Dendritic cell treated with granulocyte-macrophage colony-stimulating factor and Interleukin-4, amounts not matched to agents 40 ng/mL and 50 ng/mL, for 4 days (primary cell): ENCODE data around the gene HDHD3.
A peak's percentile ranks its signal among the peaks of the same experiment; 100 is the strongest.
"Not testable (repeated sequence)": the region's sequence is repeated elsewhere in the genome, so short reads cannot be mapped to it uniquely, and the experiment has no call there.

ENCODE experiments used
- H3K27ac Mint-ChIP-seq: one replicate; pipeline ENCODE4 v1.8.0; 2022; ENCODE audit warnings: mild to moderate bottlenecking, mixed read lengths
- H3K27me3 Mint-ChIP-seq: one replicate; pipeline ENCODE4 v1.8.0; 2022; ENCODE audit warnings: mild to moderate bottlenecking, mixed read lengths
- H3K36me3 Mint-ChIP-seq: one replicate; pipeline ENCODE4 v1.8.0; 2022; ENCODE audit warnings: low read depth, mixed read lengths
- H3K4me1 Mint-ChIP-seq: one replicate; pipeline ENCODE4 v1.8.0; 2022; ENCODE audit warnings: low read depth, mixed read lengths
- H3K4me3 Mint-ChIP-seq: one replicate; pipeline ENCODE4 v1.8.0; 2022; ENCODE audit warnings: mild to moderate bottlenecking, moderate library complexity, mixed read lengths
- H3K9me3 Mint-ChIP-seq: one replicate; pipeline ENCODE4 v1.8.0; 2022; ENCODE audit warnings: mixed read lengths
- intact Hi-C: fragments of 100-400 bp; cut with micrococcal nuclease; formaldehyde crosslinking; loops from one replicate; pipeline ENCODE4 v1.15.0; 2022

The HDHD3 gene

DNA sequence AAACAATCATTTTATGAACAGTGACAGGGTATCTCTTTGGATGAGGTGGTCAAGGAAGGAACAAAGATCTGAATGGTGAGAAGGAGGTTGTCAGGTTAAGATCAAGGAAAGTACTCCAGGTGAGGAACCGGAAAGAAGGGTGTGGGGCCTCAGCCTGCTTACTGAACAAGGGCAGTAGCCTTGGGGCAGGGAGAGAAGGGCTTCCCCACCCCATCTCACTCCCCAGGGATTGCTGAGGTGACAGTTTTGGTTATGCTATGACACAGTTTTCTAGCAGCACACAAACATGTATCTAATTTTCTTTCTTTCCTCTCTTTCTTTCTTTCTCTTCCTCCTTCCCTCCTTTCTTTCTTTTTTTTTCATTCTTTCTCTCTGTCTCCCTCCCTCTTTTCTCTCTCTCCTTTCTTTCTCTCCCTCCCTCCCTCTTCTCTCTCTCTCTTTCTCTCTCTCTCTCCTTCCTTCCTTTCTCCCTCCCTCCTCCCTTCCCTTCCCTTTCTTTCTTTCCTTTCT is 4.1 kb upstream of the HDHD3 start:
- Mint-ChIP-seq H3K27ac (peak overlapping the region; percentile 42), H3K4me1 (peaks cover 18% of the 10 kb centered on the region), H3K9me3 (no peaks in the 10 kb centered on the region), H3K27me3 (peaks cover 2% of the 10 kb centered on the region), H3K36me3 (no peaks in the 10 kb centered on the region), H3K4me3 (no peak overlapping the region)
- intact Hi-C loops: no loop called here

DNA sequence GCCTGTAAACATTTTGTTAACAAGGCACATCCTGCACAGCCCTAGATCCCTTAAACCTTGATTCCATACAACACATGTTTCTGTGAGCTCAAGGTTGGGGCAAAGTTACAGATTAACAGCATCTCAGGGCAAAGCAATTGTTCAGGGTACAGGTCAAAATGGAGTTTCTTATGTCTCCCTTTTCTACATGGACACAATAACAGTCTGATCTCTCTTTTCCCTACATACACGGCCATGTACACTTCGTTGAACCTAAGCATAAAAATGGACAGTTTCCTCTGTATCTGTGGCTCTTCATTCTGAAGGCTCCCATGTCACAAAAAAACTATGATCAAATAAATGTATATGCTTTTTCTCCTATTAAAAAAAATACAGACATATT is 3.0 kb upstream of the HDHD3 start:
- H3K36me3 Mint-ChIP-seq, H3K4me3 Mint-ChIP-seq, intact Hi-C loops, H3K27me3 Mint-ChIP-seq, H3K9me3 Mint-ChIP-seq, H3K27ac Mint-ChIP-seq: not testable (repeated sequence)
- peaks cover 25% of the 10 kb centered on the region for H3K4me1 Mint-ChIP-seq

DNA sequence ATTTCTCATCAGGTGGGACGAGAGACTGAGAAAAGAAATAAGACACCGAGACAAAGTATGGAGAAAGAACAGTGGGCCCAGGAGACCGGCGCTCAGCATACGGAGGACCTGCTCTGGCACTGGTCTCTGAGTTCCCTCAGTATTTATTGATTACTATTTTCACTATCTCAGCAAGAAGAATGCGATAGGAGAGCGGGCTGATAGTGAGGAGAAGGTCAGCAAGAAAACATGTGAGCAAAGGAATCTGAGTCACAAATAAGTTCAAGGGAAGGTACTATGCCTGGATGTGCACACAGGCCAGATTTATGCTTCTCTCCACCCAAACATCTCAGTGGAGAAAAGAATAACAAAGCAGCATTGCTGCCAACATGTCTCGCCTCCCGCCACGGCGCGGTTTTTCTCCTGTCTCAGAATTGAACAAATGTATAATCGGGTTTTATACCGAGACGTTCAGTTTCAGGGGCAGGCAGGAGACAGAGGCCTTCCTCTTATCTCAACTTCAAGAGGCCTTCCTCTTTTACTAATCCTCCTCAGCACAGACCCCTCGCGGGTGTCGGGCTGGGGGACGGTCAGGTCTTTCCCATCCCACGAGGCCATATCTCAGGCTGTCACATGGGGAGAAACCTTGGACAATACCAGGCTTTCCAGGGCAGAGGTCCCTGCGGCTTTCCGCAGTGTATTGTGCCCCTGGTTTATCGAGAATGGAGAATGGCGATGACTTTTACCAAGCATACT is 2.5 kb upstream of the HDHD3 start:
- peaks cover 21% of the 10 kb centered on the region for H3K4me1 Mint-ChIP-seq
- intact Hi-C loops, H3K27me3 Mint-ChIP-seq, H3K36me3 Mint-ChIP-seq, H3K4me3 Mint-ChIP-seq, H3K9me3 Mint-ChIP-seq: not testable (repeated sequence)
- peak overlapping the region; percentile 10 for H3K27ac Mint-ChIP-seq

DNA sequence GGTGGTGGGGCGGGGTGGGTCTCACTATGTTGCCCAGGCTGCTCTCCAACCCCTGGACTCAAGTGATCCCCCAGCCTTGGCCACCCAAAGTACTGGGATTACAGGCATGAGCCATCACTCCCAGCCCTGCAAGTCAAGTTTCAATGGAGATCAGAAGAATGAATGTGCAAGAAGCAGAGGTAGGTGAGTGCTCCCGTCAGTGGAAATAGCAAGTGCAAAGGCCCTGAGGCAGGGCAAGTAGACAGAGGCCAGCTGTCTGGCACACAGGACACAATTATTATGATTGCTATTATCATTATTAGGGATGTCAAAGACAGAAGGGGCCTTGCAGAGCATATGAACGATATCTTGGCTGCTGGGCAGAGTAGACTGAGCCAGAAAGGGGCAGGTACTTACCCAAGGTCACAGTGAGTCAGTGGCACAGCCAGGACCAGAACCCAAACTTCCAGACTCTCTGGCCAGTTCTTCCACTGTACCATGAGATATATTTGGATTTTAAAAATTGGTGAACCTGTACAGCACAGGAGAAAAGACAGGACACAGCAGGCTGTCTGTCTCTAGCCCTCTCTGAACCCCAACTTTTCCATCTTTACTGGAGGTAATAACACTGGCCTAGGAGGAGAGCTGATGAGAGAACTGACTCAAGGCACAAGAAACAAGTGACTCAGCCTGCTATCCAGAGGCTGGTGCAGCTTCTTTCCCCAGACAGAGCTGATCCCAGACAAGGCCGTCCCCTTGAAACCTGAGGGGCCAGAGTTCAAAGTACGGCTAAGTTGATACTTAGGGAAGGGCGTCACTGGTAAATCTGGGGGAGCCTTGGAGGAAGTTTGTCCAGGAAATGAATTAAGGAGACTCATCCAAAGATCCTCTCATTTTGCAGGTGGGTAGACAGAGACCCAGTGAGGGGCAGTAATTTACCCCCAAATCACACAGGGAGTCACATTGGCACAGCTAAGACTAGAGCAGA is 1.4 kb downstream of the HDHD3 start:
- Mint-ChIP-seq H3K9me3 (no peaks in the 10 kb centered on the region), H3K4me1 (peaks cover 15% of the 10 kb centered on the region), H3K27ac (no peak overlapping the region), H3K27me3 (no peaks in the 10 kb centered on the region), H3K36me3 (peaks cover 12% of the 10 kb centered on the region), H3K4me3 (peak overlapping the region; percentile 85)
- intact Hi-C loops: no loop called here

DNA sequence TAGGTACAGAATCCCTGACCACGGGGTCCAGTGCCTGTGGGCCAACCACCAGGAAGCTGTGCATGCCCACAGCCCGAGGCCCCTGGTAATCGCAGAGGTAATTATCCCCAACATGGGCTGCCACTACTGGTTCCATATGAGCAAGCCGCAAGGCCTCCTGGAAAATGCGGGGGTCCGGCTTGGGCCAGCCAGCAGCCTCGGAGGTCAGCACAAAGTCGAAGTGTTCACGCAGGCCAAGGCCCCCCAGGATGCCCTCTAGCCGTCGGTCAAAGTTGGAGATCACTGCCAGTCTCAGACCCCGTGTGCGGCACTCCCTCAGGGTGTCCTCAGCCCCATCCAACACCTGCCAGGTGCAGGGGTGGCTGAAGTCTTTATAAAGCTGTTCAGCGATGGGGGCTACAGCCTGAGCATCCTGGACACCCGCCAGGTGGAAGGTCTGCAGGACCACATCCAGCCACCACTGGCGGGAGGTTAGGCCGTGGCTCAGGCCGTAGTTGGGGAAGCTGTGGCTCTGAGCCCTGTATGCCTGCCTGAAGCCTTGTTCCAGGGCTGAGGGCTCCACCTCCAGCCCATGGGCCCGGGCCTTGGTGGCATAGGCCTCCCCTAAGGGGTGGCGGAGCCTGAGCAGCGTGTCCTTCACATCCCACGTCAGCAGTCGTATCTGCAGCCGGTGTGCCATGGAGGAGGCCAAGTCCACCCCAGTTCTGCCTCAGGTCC is 3.0 kb downstream of the HDHD3 start:
- no peaks in the 10 kb centered on the region for H3K27me3 Mint-ChIP-seq
- H3K27ac Mint-ChIP-seq: no peak overlapping the region
- H3K4me3 Mint-ChIP-seq: no peak overlapping the region
- peaks cover 12% of the 10 kb centered on the region for H3K36me3 Mint-ChIP-seq
- H3K4me1 Mint-ChIP-seq: peaks cover 15% of the 10 kb centered on the region
- H3K9me3 Mint-ChIP-seq: no peaks in the 10 kb centered on the region
- intact Hi-C loops: no loop called here

DNA sequence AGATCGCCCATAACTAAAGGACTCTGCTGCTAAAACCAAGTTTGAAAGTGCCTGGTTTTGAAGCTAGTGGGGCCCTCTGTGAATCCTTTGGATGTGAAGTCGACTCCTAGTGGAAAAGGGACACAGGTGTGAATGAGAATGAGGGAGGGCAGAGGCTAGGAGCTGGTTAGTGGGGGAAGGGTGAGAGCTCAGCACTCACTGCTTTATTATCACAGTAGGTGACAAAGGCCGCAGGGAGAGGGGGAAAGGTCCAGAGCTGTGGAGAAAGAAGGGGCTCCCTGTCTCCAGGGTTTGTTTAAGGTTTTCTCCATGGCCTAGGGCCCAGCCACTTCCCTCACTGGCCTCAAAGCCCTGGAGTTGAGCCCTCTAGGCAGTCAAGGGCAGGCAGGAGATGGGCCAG is 3.5 kb downstream of the HDHD3 start:
- Mint-ChIP-seq H3K9me3 (no peaks in the 10 kb centered on the region), H3K27ac (no peak overlapping the region), H3K4me1 (peaks cover 15% of the 10 kb centered on the region), H3K36me3 (peaks cover 12% of the 10 kb centered on the region), H3K27me3 (no peaks in the 10 kb centered on the region), H3K4me3 (no peak overlapping the region)
- intact Hi-C loops: no loop called here

DNA sequence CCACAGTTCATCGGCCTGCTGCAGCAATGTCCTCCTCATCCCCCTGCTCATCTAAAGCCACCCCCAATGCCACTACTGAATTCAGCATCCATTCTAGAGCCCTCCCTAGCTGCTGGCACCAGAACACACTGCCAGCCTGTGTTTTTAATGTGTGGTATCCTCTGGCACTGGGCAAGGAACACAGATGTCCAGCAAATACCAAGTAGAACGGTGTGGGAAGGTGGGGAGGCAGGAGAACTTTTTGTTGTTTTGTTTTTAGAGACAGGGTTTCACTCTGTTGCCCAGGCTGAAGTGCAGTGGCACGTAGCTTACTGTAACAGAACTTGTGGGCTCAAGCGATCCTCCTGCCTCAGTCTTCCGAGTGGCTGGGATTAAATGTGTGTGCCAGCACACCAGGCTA is 4.7 kb downstream of the HDHD3 start:
- intact Hi-C loops: no loop called here
- Mint-ChIP-seq H3K4me1 (peaks cover 15% of the 10 kb centered on the region), H3K27me3 (no peaks in the 10 kb centered on the region), H3K36me3 (peaks cover 12% of the 10 kb centered on the region), H3K27ac (no peak overlapping the region), H3K4me3 (no peak overlapping the region), H3K9me3 (no peaks in the 10 kb centered on the region)

DNA sequence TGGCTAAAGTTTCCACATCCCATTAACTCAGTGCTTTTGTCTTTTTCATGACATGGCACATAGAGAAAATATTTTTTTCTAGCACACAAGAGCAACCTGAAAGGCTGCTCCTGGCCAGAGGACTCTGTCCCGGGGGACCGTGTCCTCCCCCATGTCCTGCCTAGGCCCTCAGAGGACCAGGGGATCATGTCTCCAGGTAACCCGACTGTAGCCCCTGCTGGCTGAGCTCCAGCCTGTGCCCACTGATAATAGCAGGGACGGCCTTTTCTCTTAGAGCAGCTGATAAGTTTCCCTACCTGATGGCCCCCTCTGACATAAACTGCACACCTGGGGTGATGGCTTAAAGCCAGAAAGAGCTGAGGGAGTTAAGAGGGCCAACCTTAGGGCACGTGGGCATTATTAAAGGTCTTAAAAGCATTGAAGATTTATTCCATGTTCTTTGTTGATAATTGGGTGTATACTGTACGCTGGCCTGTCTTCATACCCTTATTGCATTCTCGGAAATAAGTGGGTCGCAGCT is 5.9 kb downstream of the HDHD3 start:
- Mint-ChIP-seq H3K36me3 (peaks cover 12% of the 10 kb centered on the region), H3K9me3 (no peaks in the 10 kb centered on the region), H3K27me3 (no peaks in the 10 kb centered on the region), H3K4me3 (no peak overlapping the region), H3K27ac (no peak overlapping the region), H3K4me1 (peaks cover 19% of the 10 kb centered on the region)
- intact Hi-C loops: no loop called here

DNA sequence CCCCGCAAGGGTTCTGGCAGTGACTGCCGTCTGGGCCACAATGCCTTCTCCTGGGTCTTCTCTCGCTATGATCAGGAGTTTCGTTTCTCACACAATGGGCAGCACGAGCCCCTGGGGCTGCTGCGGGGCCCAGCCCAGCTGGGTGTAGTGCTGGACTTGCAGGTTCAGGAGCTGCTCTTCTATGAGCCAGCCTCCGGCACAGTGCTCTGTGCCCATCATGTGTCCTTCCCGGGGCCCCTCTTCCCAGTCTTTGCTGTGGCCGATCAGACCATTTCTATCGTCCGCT is 7.0 kb downstream of the HDHD3 start:
- peaks cover 18% of the 10 kb centered on the region for H3K4me1 Mint-ChIP-seq
- no peaks in the 10 kb centered on the region for H3K27me3 Mint-ChIP-seq
- H3K27ac Mint-ChIP-seq: no peak overlapping the region
- H3K4me3 Mint-ChIP-seq: no peak overlapping the region
- peaks cover 12% of the 10 kb centered on the region for H3K36me3 Mint-ChIP-seq
- intact Hi-C loops: no loop called here
- no peaks in the 10 kb centered on the region for H3K9me3 Mint-ChIP-seq

DNA sequence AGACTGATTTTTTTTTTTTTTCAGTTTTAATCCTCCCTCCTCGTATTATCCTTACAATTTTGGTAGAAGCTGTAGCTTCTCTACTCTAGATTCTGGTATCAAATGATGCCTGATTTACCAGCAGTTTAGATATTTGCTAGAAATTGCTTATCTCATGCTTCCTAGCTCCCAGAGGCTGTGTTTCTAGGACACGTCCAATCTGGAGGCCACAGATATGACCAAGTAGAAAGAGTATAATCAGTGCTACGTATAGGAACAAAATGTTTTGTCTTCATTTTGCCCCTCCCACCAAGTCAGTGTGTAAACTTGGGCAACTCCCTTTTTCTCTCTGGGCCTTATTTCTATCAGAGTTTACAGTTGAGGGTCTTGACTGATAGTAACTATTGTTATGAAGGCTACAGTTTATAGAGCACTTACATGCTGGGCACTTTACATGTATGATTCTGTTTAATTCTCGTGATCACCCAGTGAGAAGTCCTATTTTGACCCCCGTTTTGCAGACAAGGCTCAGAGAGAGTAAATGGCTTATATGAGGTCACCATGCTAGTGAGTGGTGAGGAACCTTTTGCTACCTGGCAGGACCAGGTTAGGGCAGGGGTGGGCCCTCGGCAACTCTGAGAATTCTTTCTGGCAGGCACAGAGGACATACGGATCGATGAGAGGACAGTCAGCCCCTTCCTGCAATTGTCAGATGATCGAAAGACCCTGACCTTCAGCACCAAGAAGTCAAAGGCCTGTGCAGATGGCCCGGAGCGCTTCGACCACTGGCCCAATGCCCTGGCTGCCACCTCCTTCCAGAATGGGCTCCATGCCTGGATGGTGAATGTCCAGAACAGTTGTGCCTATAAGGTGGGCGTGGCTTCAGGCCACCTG is 7.6 kb downstream of the HDHD3 start:
- intact Hi-C loops: no loop called here
- H3K4me3 Mint-ChIP-seq: no peak overlapping the region
- H3K36me3 Mint-ChIP-seq: peaks cover 12% of the 10 kb centered on the region
- no peaks in the 10 kb centered on the region for H3K27me3 Mint-ChIP-seq
- H3K9me3 Mint-ChIP-seq: no peaks in the 10 kb centered on the region
- H3K4me1 Mint-ChIP-seq: peaks cover 18% of the 10 kb centered on the region
- H3K27ac Mint-ChIP-seq: no peak overlapping the region

DNA sequence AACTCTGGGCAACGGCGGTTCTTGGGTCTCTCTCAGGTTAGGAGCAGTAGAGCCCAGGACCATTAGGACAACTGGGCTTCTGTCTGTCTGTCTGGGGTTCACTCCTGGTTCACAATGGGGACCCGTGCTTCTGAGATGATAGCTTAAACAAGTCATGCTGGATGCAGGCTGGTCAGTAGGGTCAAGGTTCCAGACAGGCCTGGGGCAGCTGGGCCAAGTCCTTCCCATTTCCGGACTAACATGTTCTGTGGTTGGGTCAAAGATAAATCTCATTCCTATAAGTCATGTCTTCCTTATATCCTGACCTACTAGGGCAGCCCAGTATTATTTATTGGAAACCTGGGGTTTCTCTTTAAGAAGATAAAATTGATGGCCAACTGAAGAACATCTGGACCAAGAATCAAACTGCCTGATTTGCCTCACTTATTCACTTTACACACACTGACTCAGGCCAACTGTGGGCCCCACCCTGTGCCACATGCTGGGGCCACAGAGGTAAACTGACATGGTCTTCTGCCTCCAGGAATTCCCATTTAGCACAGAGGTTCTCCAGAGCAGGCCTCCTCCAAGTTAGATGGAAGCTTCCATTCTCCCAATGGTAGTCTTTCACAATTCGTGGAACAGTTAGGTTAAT is 8.3 kb downstream of the HDHD3 start:
- Mint-ChIP-seq H3K27me3 (no peaks in the 10 kb centered on the region), H3K4me1 (peaks cover 18% of the 10 kb centered on the region), H3K4me3 (no peak overlapping the region), H3K36me3 (peaks cover 5% of the 10 kb centered on the region), H3K27ac (no peak overlapping the region), H3K9me3 (no peaks in the 10 kb centered on the region)
- intact Hi-C loops: no loop called here

DNA sequence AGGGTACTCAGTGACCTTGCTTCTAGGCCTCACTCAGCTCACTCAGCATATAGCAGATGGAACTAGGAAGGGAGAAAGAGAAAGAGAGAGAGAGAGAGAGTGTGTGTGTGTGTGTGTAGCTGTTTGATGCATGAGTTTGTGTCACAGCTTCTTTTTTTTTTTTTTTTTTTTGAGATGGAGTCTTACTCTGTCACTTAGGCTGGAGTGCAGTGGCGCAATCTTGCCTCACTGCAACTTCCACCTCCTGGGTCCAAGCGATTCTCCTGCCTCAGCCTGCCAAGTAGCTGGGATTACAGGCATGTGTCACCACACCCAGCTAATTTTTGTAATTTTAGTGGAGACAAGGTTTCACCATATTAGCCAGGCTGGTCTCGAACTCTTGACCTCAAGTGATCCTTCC is 11.1 kb downstream of the HDHD3 start:
- H3K27me3 Mint-ChIP-seq, H3K4me3 Mint-ChIP-seq, H3K36me3 Mint-ChIP-seq, intact Hi-C loops, H3K9me3 Mint-ChIP-seq, H3K27ac Mint-ChIP-seq: not testable (repeated sequence)
- peaks cover 13% of the 10 kb centered on the region for H3K4me1 Mint-ChIP-seq

DNA sequence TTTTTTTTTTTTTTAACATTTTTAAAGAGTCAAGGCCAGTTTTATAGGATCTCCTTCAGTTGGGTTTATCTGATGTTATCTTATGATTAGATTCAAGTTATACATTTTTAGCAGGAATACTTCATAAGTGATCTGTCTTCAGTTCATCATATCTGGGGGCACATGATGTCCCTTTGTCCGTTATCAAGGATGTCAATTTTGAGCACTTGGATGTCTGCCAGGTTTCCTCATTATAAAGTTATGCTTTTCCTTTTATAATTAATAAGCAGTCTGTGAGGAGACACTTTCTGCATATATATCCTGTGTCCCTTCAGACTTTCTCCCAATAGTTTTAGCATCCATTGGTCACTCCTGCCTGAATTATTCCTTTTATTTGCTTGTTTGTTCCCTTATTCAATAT is 11.8 kb downstream of the HDHD3 start:
- Mint-ChIP-seq H3K27ac (no peak overlapping the region), H3K4me3 (no peak overlapping the region), H3K9me3 (no peaks in the 10 kb centered on the region), H3K4me1 (peaks cover 13% of the 10 kb centered on the region), H3K36me3 (no peaks in the 10 kb centered on the region), H3K27me3 (no peaks in the 10 kb centered on the region)
- intact Hi-C loops: no loop called here
